ENCODE results near the gene GUK1. TPM values are rescaled to one million over a fixed set of nuclear protein-coding genes. Genes with fewer than 3 reads are reported as not detected.

The GUK1 gene
- total and polyA plus RNA-seq, 2 experiments from 2014 or later, result 324 to 554 TPM

GRCh38 chr1:228100822-228101613 lies 39.1 kb upstream of the GUK1 start:
- TF ChIP-seq EZH2 (IDR thresholded peaks at IDR 0.05; ENCODE audit: insufficient read depth, poor library complexity, severe bottlenecking) (no peak), EZH2phosphoT487 (IDR thresholded peaks at IDR 0.05; ENCODE audit: insufficient read depth, low read depth) (no peak)
- Histone ChIP-seq H3K4me1 (ENCODE audit: insufficient read depth) (peaks cover 10% of the 10 kb centered on the region), H3K36me3 (ENCODE audit: low read depth) (peaks cover 20% of the 10 kb centered on the region; the same call in 1 of the 2 replicates), H3K27ac (peak overlapping the region; percentile 28), H2AFZ (no peak overlapping the region), H3K4me3 (no peak overlapping the region; the same call in 1 of the 2 replicates), H3K4me2 (ENCODE audit: unreplicated experiment) (no peak overlapping the region), H3K27me3 (replicated peaks; ENCODE audit: insufficient read depth) (no peaks in the 10 kb centered on the region), H3F3A (ENCODE audit: insufficient read depth) (peaks cover 33% of the 10 kb centered on the region), H3K9ac (peak overlapping the region; percentile 86; the same call in 1 of the 2 replicates), H3K9me2 (ENCODE audit: insufficient read depth) (no peaks in the 10 kb centered on the region), H3K9me3 (ENCODE audit: low read depth) (no peaks in the 10 kb centered on the region), H3K79me2 (ENCODE audit: insufficient read depth) (peaks cover 64% of the 10 kb centered on the region), H4K20me1 (ENCODE audit: insufficient read depth) (peaks cover 9% of the 10 kb centered on the region)
- in situ Hi-C loops (cut with MboI), result no loop called here
- no peak for DNase-seq
- WGBS, 2 experiments (ENCODE audit: low coverage in 1 of 2, low lambda C conversion rate in 2 of 2, missing lambda C conversion rate in 2 of 2), result 66 to 70% methylated on average over 11 to 12 of the region's 12 CpGs

- no peak overlapping the region for H2AFZ ChIP-seq
- in situ Hi-C loops (cut with MboI), result no loop called here
- H3K4me3 ChIP-seq, result peak overlapping the region; percentile 88
- H3K36me3 ChIP-seq (ENCODE audit: low read depth), result peaks cover 20% of the 10 kb centered on the region; the same call in 1 of the 2 replicates
- TF ChIP-seq EZH2phosphoT487 (IDR thresholded peaks at IDR 0.05; ENCODE audit: insufficient read depth, low read depth) (no peak), EZH2 (IDR thresholded peaks at IDR 0.05; ENCODE audit: insufficient read depth, poor library complexity, severe bottlenecking) (no peak)
- H3K9ac ChIP-seq, result peak overlapping the region; percentile 86
- peaks cover 5% of the 10 kb centered on the region for H4K20me1 ChIP-seq (ENCODE audit: insufficient read depth)
- no peaks in the 10 kb centered on the region for H3K9me2 ChIP-seq (ENCODE audit: insufficient read depth)
- peak overlapping the region; percentile 50 for H3K4me2 ChIP-seq (ENCODE audit: unreplicated experiment)
- H3F3A ChIP-seq (ENCODE audit: insufficient read depth), result peaks cover 33% of the 10 kb centered on the region
- no peak overlapping the region for H3K27ac ChIP-seq
- H3K9me3 ChIP-seq (ENCODE audit: low read depth), result no peaks in the 10 kb centered on the region
- H3K4me1 ChIP-seq (ENCODE audit: insufficient read depth), result peaks cover 9% of the 10 kb centered on the region
- WGBS, 2 experiments (ENCODE audit: low coverage in 1 of 2, low lambda C conversion rate in 2 of 2, missing lambda C conversion rate in 2 of 2), result 28 to 40% methylated on average over 13 to 15 of the region's 15 CpGs
- no peak for DNase-seq
- peaks cover 58% of the 10 kb centered on the region for H3K79me2 ChIP-seq (ENCODE audit: insufficient read depth)
- H3K27me3 ChIP-seq (replicated peaks; ENCODE audit: insufficient read depth), result no peaks in the 10 kb centered on the region
Observed at GRCh38 chr1:228101614-228101993, 38.5 kb upstream of the GUK1 start.

GRCh38 chr1:228101994-228102790 lies 37.9 kb upstream of the GUK1 start:
- Histone ChIP-seq H3K27ac (no peak overlapping the region), H3K4me3 (peak overlapping the region; percentile 88), H3K9ac (peak overlapping the region; percentile 86), H2AFZ (peak overlapping the region; percentile 95; the same call in 1 of the 2 replicates), H3K36me3 (ENCODE audit: low read depth) (peaks cover 20% of the 10 kb centered on the region; the same call in 1 of the 2 replicates), H3K4me2 (ENCODE audit: unreplicated experiment) (peak overlapping the region; percentile 50), H3K9me2 (ENCODE audit: insufficient read depth) (no peaks in the 10 kb centered on the region), H3K79me2 (ENCODE audit: insufficient read depth) (peaks cover 56% of the 10 kb centered on the region), H3K9me3 (ENCODE audit: low read depth) (no peaks in the 10 kb centered on the region), H3K4me1 (ENCODE audit: insufficient read depth) (peaks cover 9% of the 10 kb centered on the region), H4K20me1 (ENCODE audit: insufficient read depth) (no peaks in the 10 kb centered on the region; the same call in 1 of the 2 replicates), H3K27me3 (replicated peaks; ENCODE audit: insufficient read depth) (no peaks in the 10 kb centered on the region), H3F3A (ENCODE audit: insufficient read depth) (peaks cover 33% of the 10 kb centered on the region)
- TF ChIP-seq EZH2 (IDR thresholded peaks at IDR 0.05; ENCODE audit: insufficient read depth, poor library complexity, severe bottlenecking), result no peak
- no peak for TF ChIP-seq EZH2phosphoT487 (IDR thresholded peaks at IDR 0.05; ENCODE audit: insufficient read depth, low read depth)
- WGBS, 2 experiments (ENCODE audit: low coverage in 1 of 2, low lambda C conversion rate in 2 of 2, missing lambda C conversion rate in 2 of 2), result 8 to 12% methylated on average over 32 to 56 of the region's 73 CpGs
- in situ Hi-C loops (cut with MboI), result no loop called here
- peak; percentile 66 for DNase-seq

Data from GM23248 (cell line).